Thyroid gland (tissue), 4 donors: ENCODE data around the gene KMT2B.

Experiments
- POLR2A ChIP-seq, 2 donors: fragments of 450-650 bp; IDR thresholded peaks; one replicate each; pipeline ENCODE4 v1.6.1; 2017; ENCODE audit warnings: antibody characterized with exemption in 2 of 2, mild to moderate bottlenecking in 2 of 2, moderate library complexity in 1 of 2
- TF ChIP-seq, protein P1 (sequence below), 6 experiments: fragments of 200-600 bp in 3 of 6; fragments of 450-650 bp in 3 of 6; sonication (generic) in 3 of 6; IDR thresholded peaks; one replicate each; pipeline ENCODE4 v1.5.1; 2016 to 2019; ENCODE audit warnings: antibody characterized with exemption in 6 of 6, mild to moderate bottlenecking in 2 of 6, inconsistent platforms in 1 of 6, moderate library complexity in 1 of 6

- TF ChIP-seq POLR2A (IDR thresholded peaks at IDR 0.05) = no peak
- TF ChIP-seq, protein P1, sequence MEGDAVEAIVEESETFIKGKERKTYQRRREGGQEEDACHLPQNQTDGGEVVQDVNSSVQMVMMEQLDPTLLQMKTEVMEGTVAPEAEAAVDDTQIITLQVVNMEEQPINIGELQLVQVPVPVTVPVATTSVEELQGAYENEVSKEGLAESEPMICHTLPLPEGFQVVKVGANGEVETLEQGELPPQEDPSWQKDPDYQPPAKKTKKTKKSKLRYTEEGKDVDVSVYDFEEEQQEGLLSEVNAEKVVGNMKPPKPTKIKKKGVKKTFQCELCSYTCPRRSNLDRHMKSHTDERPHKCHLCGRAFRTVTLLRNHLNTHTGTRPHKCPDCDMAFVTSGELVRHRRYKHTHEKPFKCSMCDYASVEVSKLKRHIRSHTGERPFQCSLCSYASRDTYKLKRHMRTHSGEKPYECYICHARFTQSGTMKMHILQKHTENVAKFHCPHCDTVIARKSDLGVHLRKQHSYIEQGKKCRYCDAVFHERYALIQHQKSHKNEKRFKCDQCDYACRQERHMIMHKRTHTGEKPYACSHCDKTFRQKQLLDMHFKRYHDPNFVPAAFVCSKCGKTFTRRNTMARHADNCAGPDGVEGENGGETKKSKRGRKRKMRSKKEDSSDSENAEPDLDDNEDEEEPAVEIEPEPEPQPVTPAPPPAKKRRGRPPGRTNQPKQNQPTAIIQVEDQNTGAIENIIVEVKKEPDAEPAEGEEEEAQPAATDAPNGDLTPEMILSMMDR (IDR thresholded peaks at IDR 0.05) = no peak
These were observed 3.0 kb upstream of the KMT2B start for GRCh38 chr19:35714601-35715354.
